Measurements from ENCODE around the gene PEA15. TPM values are rescaled to one million over a fixed set of nuclear protein-coding genes. Genes with fewer than 3 reads are reported as not detected.

Gene PEA15
- total RNA-seq, 1 donor from 2014 or later, result 57.8 TPM

- TF ChIP-seq, protein P1, sequence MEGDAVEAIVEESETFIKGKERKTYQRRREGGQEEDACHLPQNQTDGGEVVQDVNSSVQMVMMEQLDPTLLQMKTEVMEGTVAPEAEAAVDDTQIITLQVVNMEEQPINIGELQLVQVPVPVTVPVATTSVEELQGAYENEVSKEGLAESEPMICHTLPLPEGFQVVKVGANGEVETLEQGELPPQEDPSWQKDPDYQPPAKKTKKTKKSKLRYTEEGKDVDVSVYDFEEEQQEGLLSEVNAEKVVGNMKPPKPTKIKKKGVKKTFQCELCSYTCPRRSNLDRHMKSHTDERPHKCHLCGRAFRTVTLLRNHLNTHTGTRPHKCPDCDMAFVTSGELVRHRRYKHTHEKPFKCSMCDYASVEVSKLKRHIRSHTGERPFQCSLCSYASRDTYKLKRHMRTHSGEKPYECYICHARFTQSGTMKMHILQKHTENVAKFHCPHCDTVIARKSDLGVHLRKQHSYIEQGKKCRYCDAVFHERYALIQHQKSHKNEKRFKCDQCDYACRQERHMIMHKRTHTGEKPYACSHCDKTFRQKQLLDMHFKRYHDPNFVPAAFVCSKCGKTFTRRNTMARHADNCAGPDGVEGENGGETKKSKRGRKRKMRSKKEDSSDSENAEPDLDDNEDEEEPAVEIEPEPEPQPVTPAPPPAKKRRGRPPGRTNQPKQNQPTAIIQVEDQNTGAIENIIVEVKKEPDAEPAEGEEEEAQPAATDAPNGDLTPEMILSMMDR (conservative IDR thresholded peaks at IDR 0.05; ENCODE audit: low read depth, low read length), result peak; percentile 56
- no peak overlapping the region for H3K4me3 ChIP-seq (ENCODE audit: low read depth, low read length)
- DNase-seq (ENCODE audit: low read depth), result no peak
These were observed 43.0 kb upstream of the PEA15 start for GRCh38 chr1:160161965-160162705.

DNA sequence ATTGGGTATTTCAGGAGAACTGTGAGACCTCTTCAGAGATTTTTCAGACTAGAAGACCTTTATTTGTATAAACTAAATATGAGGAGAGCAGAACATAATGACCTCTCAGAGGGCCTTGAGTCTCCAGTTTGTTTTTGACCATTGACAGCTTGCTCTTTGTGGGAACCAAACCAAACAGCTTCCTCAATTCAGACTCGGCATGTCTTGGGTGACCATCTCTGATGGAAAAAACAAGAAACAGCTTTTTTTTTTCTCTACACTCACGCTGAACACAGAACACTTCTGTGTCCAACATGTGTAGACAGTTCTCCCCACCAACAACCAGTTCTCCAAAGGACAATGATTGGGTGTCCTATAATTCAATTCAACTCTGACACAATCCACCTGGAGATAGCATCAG, 42.3 kb upstream of the PEA15 start:
- TF ChIP-seq, protein P1 (conservative IDR thresholded peaks at IDR 0.05; ENCODE audit: low read depth, low read length), result no peak
- no peak overlapping the region for H3K4me3 ChIP-seq (ENCODE audit: low read depth, low read length)
- DNase-seq (ENCODE audit: low read depth), result no peak

DNA sequence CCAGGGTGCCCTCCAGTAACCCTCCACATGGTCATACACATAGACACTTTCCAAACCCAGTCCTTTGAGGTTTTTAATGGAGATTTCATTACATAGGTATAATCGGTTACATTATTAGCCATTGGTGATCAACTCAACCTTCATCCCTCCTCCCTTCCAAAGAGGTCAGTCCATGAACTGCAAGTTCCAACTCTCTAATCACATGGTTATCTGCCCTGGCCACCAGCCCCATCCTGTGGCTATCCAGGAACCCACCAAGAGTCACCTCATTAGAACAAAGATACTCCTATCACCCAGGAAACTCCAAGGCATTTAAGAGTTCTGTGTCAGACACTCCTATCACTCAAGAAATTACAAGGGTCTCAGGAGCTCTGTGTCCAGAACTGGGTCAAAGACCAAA, 41.6 kb upstream of the PEA15 start:
- TF ChIP-seq, protein P1 (conservative IDR thresholded peaks at IDR 0.05; ENCODE audit: low read depth, low read length), result peak; percentile 51
- no peak overlapping the region for H3K4me3 ChIP-seq (ENCODE audit: low read depth, low read length)
- DNase-seq (ENCODE audit: low read depth), result no peak

GRCh38 chr1:160164121-160164520, 41.1 kb upstream of the PEA15 start:
- no peak for DNase-seq (ENCODE audit: low read depth)
- no peak overlapping the region for H3K4me3 ChIP-seq (ENCODE audit: low read depth, low read length)
- TF ChIP-seq, protein P1 (conservative IDR thresholded peaks at IDR 0.05; ENCODE audit: low read depth, low read length), result no peak

GRCh38 chr1:160166166-160166868, 38.9 kb upstream of the PEA15 start:
- no peak for DNase-seq (ENCODE audit: low read depth)
- no peak overlapping the region for H3K4me3 ChIP-seq (ENCODE audit: low read depth, low read length)
- TF ChIP-seq, protein P1 (conservative IDR thresholded peaks at IDR 0.05; ENCODE audit: low read depth, low read length), result no peak

GRCh38 chr1:160167056-160167455, 38.1 kb upstream of the PEA15 start:
- DNase-seq (ENCODE audit: low read depth), result no peak
- H3K4me3 ChIP-seq (ENCODE audit: low read depth, low read length), result no peak overlapping the region

More at GRCh38 chr1:160167056-160167455, 38.1 kb upstream of the PEA15 start:
- TF ChIP-seq, protein P1 (conservative IDR thresholded peaks at IDR 0.05; ENCODE audit: low read depth, low read length), result no peak
